ENCODE data around the gene ARHGEF12. TPM values are rescaled to one million over a fixed set of nuclear protein-coding genes. Genes with fewer than 3 reads are reported as not detected.

ARHGEF12 gene
- total RNA-seq, 2 donors from 2014 or later: 11.2 to 14.2 TPM

Other genes with a start within 250 kb of the ARHGEF12 start
- gene TRIM29, start 198.3 kb upstream of the ARHGEF12 start, total RNA-seq: not detected
- gene OAF, start 125.4 kb upstream of the ARHGEF12 start, total RNA-seq: 1 to 10 TPM in 1 of 2 donors, under 1 TPM in 1; 0.57 to 2.3 TPM
- not detected for gene POU2F3, start 96.3 kb upstream of the ARHGEF12 start, total RNA-seq
- gene TLCD5, start 11.1 kb upstream of the ARHGEF12 start, total RNA-seq: 1 to 10 TPM in 1 of 2 donors, not detected in 1; 1.2 TPM
- not detected for gene GRIK4, start 175.3 kb downstream of the ARHGEF12 start, total RNA-seq

Data from activated naive CD4-positive, alpha-beta T cell treated with anti-CD3 and anti-CD28 coated beads, Interleukin-2, amount 50 U/mL, for 72 hours (primary cell).